H1 (cell line): Measurements from ENCODE around the gene CCDC28A. TPM values are rescaled to one million over a fixed set of nuclear protein-coding genes. Genes with fewer than 3 reads are reported as not detected.
A peak's percentile ranks its signal among the peaks of the same experiment; 100 is the strongest.

Source experiments
- CTCF ChIA-PET: fragments of 300-600 bp; sonication (Branson Sonifier 250); formaldehyde crosslinking; loops from one replicate; lab custom pipeline; 2021; ENCODE audit not compliant: partially characterized antibody; lab: Charles Lee
- POLR2A ChIA-PET: fragments of 300-600 bp; sonication (Branson Sonifier 250); formaldehyde crosslinking; loops from one replicate; lab custom pipeline; 2021; ENCODE audit warnings: inconsistent platforms; ENCODE audit not compliant: partially characterized antibody; lab: Charles Lee
- DNase-seq, 2 experiments: peaks; one replicate each; pipeline versions ENCODE4 v3.0.0 to v3.0.0-alpha.2; 2010 to 2022; ENCODE audit warnings: low spot score in 2 of 2, low read depth in 1 of 2, mixed read lengths in 1 of 2
- FAIRE-seq: peaks from 2 replicates; lab custom pipeline; 2011; peaks lifted over from hg19 to GRCh38; lab: Jason Lieb, UNC
- H2AFZ ChIP-seq: 2 replicates; pipeline ENCODE4 v1.8.1; 2012; ENCODE audit warnings: low read length, inconsistent platforms
- H2AK5ac ChIP-seq: 2 replicates; pipeline ENCODE4 v1.6.1; 2013; ENCODE audit warnings: low read depth, low read length
- H2BK120ac ChIP-seq: replicated peaks from 2 replicates; pipeline ENCODE3; 2013; ENCODE audit warnings: low read depth, low read length, inconsistent platforms
- H2BK12ac ChIP-seq: 2 replicates; pipeline ENCODE4 v1.6.1; 2013; ENCODE audit warnings: low read depth, low read length
- H2BK15ac ChIP-seq: 2 replicates; pipeline ENCODE4 v1.6.1; 2013; ENCODE audit warnings: low read length
- H2BK20ac ChIP-seq: 2 replicates; pipeline ENCODE4 v1.6.1; 2013; ENCODE audit warnings: low read length
- H2BK5ac ChIP-seq: 2 replicates; pipeline ENCODE4 v1.6.1; 2013; ENCODE audit warnings: low read depth, low read length
- H3K14ac ChIP-seq: 2 replicates; pipeline ENCODE4 v1.6.1; 2013; ENCODE audit warnings: inconsistent platforms; ENCODE audit not compliant: insufficient read length
- H3K18ac ChIP-seq: 2 replicates; pipeline ENCODE4 v1.6.1; 2013; ENCODE audit warnings: low read length; ENCODE audit errors: extremely low read depth
- H3K23ac ChIP-seq: 2 replicates; pipeline ENCODE4 v1.6.1; 2013; ENCODE audit warnings: inconsistent platforms; ENCODE audit not compliant: insufficient read length
- H3K23me2 ChIP-seq: 2 replicates; pipeline ENCODE4 v1.6.1; 2013; ENCODE audit warnings: low read depth, low read length
- H3K27ac ChIP-seq: 2 replicates; pipeline ENCODE4 v1.6.1; 2011; ENCODE audit warnings: low read depth, low read length, inconsistent platforms
- H3K27me3 ChIP-seq, 4 experiments: replicated peaks in 1 of 4; 1 replicate in 1 of 4; 2 replicates in 3 of 4; pipeline versions ENCODE4 v1.6.1 to v1.8.1; 2011 to 2013; ENCODE audit warnings: low read length in 3 of 4, mild to moderate bottlenecking in 3 of 4, inconsistent platforms in 2 of 4, mixed read lengths in 2 of 4, moderate library complexity in 1 of 4; ENCODE audit not compliant: control insufficient read depth in 3 of 4, insufficient read depth in 3 of 4; ENCODE audit errors: extremely low read depth in 1 of 4
- H3K36me3 ChIP-seq, 4 experiments: 2 replicates each; pipeline versions ENCODE4 v1.6.1 to v1.8.1; 2011 to 2013; ENCODE audit warnings: mild to moderate bottlenecking in 4 of 4, low read length in 3 of 4, moderate library complexity in 2 of 4, control low read depth in 1 of 4, inconsistent platforms in 1 of 4; ENCODE audit not compliant: insufficient read depth in 4 of 4, control insufficient read depth in 2 of 4
- H3K4ac ChIP-seq: replicated peaks from 2 replicates; pipeline ENCODE3; 2013; ENCODE audit warnings: low read length, low read depth, mixed read lengths, inconsistent platforms; ENCODE audit not compliant: insufficient read length
- H3K4me1 ChIP-seq, 4 experiments: replicated peaks in 1 of 4; 1 replicate in 1 of 4; 2 replicates in 3 of 4; pipeline versions ENCODE4 v1.6.1 to v1.8.1; 2011 to 2013; ENCODE audit warnings: low read length in 3 of 4, inconsistent platforms in 2 of 4, mixed read lengths in 1 of 4; ENCODE audit not compliant: insufficient read depth in 4 of 4, control insufficient read depth in 3 of 4
- H3K4me2 ChIP-seq, 2 experiments: 2 replicates each; pipeline versions ENCODE4 v1.6.1 to v1.8.1; 2011 to 2013; ENCODE audit warnings: low read depth in 2 of 2, low read length in 2 of 2, control low read depth in 1 of 2, inconsistent platforms in 1 of 2, mild to moderate bottlenecking in 1 of 2; ENCODE audit not compliant: insufficient read depth in 1 of 2
- H3K4me3 ChIP-seq, 4 experiments: fragments of 200-600, 300-600 bp in 1 of 4; sonication (generic), shearing (Covaris generic), sonication (Bioruptor Twin) in 1 of 4; 2 replicates each; pipeline versions ENCODE4 v1.5.1 to v1.8.1; 2011 to 2016; ENCODE audit warnings: low read length in 4 of 4, low read depth in 3 of 4, control low read depth in 2 of 4, inconsistent platforms in 2 of 4, mild to moderate bottlenecking in 2 of 4, mixed read lengths in 1 of 4, moderate library complexity in 1 of 4; ENCODE audit not compliant: insufficient read depth in 2 of 4; ENCODE audit errors: extremely low read depth in 1 of 4
- H3K56ac ChIP-seq: replicated peaks from 2 replicates; pipeline ENCODE3; 2013; ENCODE audit warnings: low read depth, mild to moderate bottlenecking, mixed read lengths, low read length, inconsistent platforms; ENCODE audit not compliant: insufficient read length
- H3K79me1 ChIP-seq: 2 replicates; pipeline ENCODE4 v1.6.1; 2013; ENCODE audit warnings: low read depth, low read length, control low read depth
- H3K79me2 ChIP-seq, 2 experiments: 2 replicates each; pipeline versions ENCODE4 v1.6.1 to v1.8.1; 2012 to 2013; ENCODE audit warnings: low read length in 2 of 2, mild to moderate bottlenecking in 2 of 2, inconsistent platforms in 1 of 2; ENCODE audit not compliant: insufficient read depth in 2 of 2, control insufficient read depth in 1 of 2
- H3K9ac ChIP-seq, 4 experiments: replicated peaks in 1 of 4; 1 replicate in 1 of 4; 2 replicates in 3 of 4; pipeline versions ENCODE4 v1.6.1 to v1.8.1; 2011 to 2013; ENCODE audit warnings: low read depth in 3 of 4, low read length in 3 of 4, control low read depth in 2 of 4, mild to moderate bottlenecking in 2 of 4, moderate library complexity in 2 of 4, inconsistent platforms in 1 of 4; ENCODE audit errors: extremely low read depth in 1 of 4
- H3K9me3 ChIP-seq, 2 experiments: 2 replicates each; pipeline versions ENCODE4 v1.6.1 to v1.8.1; 2012 to 2013; ENCODE audit warnings: mild to moderate bottlenecking in 2 of 2, moderate library complexity in 2 of 2, control low read depth in 1 of 2, inconsistent platforms in 1 of 2, low read depth in 1 of 2, low read length in 1 of 2, mixed read lengths in 1 of 2; ENCODE audit not compliant: insufficient read depth in 2 of 2
- H4K20me1 ChIP-seq, 2 experiments: replicated peaks in 1 of 2; 2 replicates each; pipeline versions ENCODE3 to v1.8.1; 2011 to 2013; ENCODE audit warnings: inconsistent platforms in 2 of 2, low read length in 2 of 2, mild to moderate bottlenecking in 1 of 2; ENCODE audit not compliant: insufficient read depth in 2 of 2, control insufficient read depth in 1 of 2
- H4K5ac ChIP-seq: 2 replicates; pipeline ENCODE4 v1.6.1; 2013; ENCODE audit warnings: low read length, low read depth, mixed read lengths, inconsistent platforms; ENCODE audit not compliant: insufficient read length
- H4K8ac ChIP-seq: 2 replicates; pipeline ENCODE4 v1.8.0; 2013; ENCODE audit warnings: mild to moderate bottlenecking, moderate library complexity, low read length, inconsistent platforms; ENCODE audit not compliant: insufficient read depth; ENCODE audit errors: extremely low read depth
- H4K91ac ChIP-seq: replicated peaks from 2 replicates; pipeline ENCODE3; 2013; ENCODE audit warnings: low read length, mixed read lengths, inconsistent platforms; ENCODE audit not compliant: insufficient read length
- CBX5 ChIP-seq: fragments of 300-800, 300-1000 bp; sonication (generic); IDR thresholded peaks from 2 replicates; pipeline ENCODE4 v1.7.1; 2016; ENCODE audit warnings: antibody characterized with exemption, low read length, low read depth
- CTCF ChIP-seq, 3 experiments: IDR thresholded peaks; 1 replicate in 2 of 3; 2 replicates in 1 of 3; pipeline versions ENCODE4 v1.5.1 to v1.6.1; 2011; ENCODE audit warnings: low read length in 3 of 3, mild to moderate bottlenecking in 3 of 3, inconsistent platforms in 2 of 3, low read depth in 1 of 3, moderate library complexity in 1 of 3; ENCODE audit not compliant: insufficient read depth in 1 of 3; ENCODE audit errors: control extremely low read depth in 1 of 3
- E2F6 ChIP-seq: IDR thresholded peaks from 2 replicates; pipeline ENCODE4 v1.6.1; 2012; ENCODE audit warnings: inconsistent platforms
- RAD21 ChIP-seq, 2 experiments: IDR thresholded peaks in 1 of 2; conservative IDR thresholded peaks in 1 of 2; 2 replicates each; pipeline ENCODE4 v1.6.1; 2011; ENCODE audit warnings: low read depth in 2 of 2, low read length in 2 of 2, improper control_type of control experiment in 1 of 2, inconsistent platforms in 1 of 2, mild to moderate bottlenecking in 1 of 2, moderate library complexity in 1 of 2
- WGBS, 2 experiments: shearing (Covaris generic) in 1 of 2; methylation state at CpG; one replicate each; pipeline versions ENCODE4 v1.1.6 to v1.1.7; 2013 to 2015; ENCODE audit warnings: low lambda C conversion rate in 2 of 2, mixed read lengths in 2 of 2, inconsistent platforms in 1 of 2, low coverage in 1 of 2, missing lambda C conversion rate in 1 of 2; ENCODE audit not compliant: insufficient replicate concordance in 2 of 2, insufficient coverage in 1 of 2, insufficient read length in 1 of 2; ENCODE audit errors: extremely low coverage in 1 of 2, missing lambda C conversion rate in 1 of 2; 5-methylcytosine and 5-hydroxymethylcytosine counted together
- polyA plus RNA-seq, 7 experiments: library from polyadenylated mRNA; depleted of rRNA in 3 of 7; stranded (reverse) in 5 of 7; unstranded in 2 of 7; fragments of >200 nt in 5 of 7; fragments of 200-250 nt in 2 of 7; gene quantifications; 1 replicate in 5 of 7; 2 replicates in 1 of 7; 4 replicates in 1 of 7; pipeline versions ENCODE4 v1.2.1 to v1.2.3, GENCODE V29; 2011 to 2013; ENCODE audit warnings: missing spikeins in 2 of 7, mixed read lengths in 2 of 7
- total RNA-seq: library from RNA; stranded (reverse); fragmentation: NEBNext Ultra II Directional; extraction: Animal tissue kit (Norgen Biotek cat#: 25700); gene quantifications from 2 replicates; pipeline ENCODE4 v1.2.1, GENCODE V29; 2021

The CCDC28A gene
- total and polyA plus RNA-seq, 2 of the 8 experiments (the other 6 are each of a cell fraction or from before 2014, with no cell fraction given): 9.6 to 12.1 TPM

- Histone ChIP-seq H3K23me2 (no peaks in the 10 kb centered on the region), H2BK12ac (no peak overlapping the region), H2BK15ac (no peak overlapping the region), H2BK120ac (no peak overlapping the region), H2BK5ac (no peak overlapping the region), H3K4me3 (no peak overlapping the region), H4K8ac (no peak overlapping the region), H3K9ac (no peak overlapping the region), H4K91ac (no peak overlapping the region), H4K20me1 (no peaks in the 10 kb centered on the region), H3K27me3 (no peaks in the 10 kb centered on the region), H2BK20ac (no peak overlapping the region), H3K4me2 (no peak overlapping the region), H3K14ac (no peak overlapping the region), H3K79me2 (no peaks in the 10 kb centered on the region), H3K18ac (no peak overlapping the region), H4K5ac (no peak overlapping the region), H3K36me3 (no peaks in the 10 kb centered on the region), H3K27ac (no peak overlapping the region), H3K9me3 (no peaks in the 10 kb centered on the region), H2AFZ (no peak overlapping the region), H2AK5ac (no peak overlapping the region), H3K56ac (no peak overlapping the region), H3K4ac (peak overlapping the region; percentile 85), H3K79me1 (no peaks in the 10 kb centered on the region), H3K23ac (no peak overlapping the region), H3K4me1 (no peaks in the 10 kb centered on the region)
- 93% methylated on average over 3 of the region's 3 CpGs; no CpG with 5 or more reads in 1 of the 2 experiments for WGBS, 2 experiments
- ChIA-PET CTCF (interaction anchor here (0.5 to 5.0 kb wide), 34 partner anchors 8 to 650 kb away, joined by 3 to 62 read pairs (median 4); no protein-coding TSS in a partner anchor), POLR2A (interaction anchor here (1.2 kb wide), 1 partner anchor 176 kb away, joined by 3 read pairs; no protein-coding TSS in a partner anchor)
- FAIRE-seq (peak; percentile 63), DNase-seq (no peak)
- TF ChIP-seq CTCF (IDR thresholded peaks at IDR 0.05; ENCODE audit: control extremely low read depth in 1 of 3, insufficient read depth in 1 of 3, low read depth in 1 of 3, low read length in 3 of 3): peak in 2 of 3 experiments; percentile 25 to 43; a peak in 2 of 4 replicates
- TF ChIP-seq E2F6: no peak
- no peak for TF ChIP-seq CBX5
- TF ChIP-seq RAD21 (IDR thresholded peaks at IDR 0.05 in 1 of 2, conservative IDR thresholded peaks at IDR 0.05 in 1 of 2; ENCODE audit: low read depth in 2 of 2, low read length in 2 of 2): peak; percentile 55 to 68
Observed at GRCh38 chr6:138765896-138766655, 7.5 kb upstream of the CCDC28A start.
